DMS79 treated with DMSO at 0.1 percent for 48 hours (cell line): ENCODE data around the gene MPDZ.

Source experiments
- DNase-seq: peaks from one replicate; lab custom pipeline; 2025; lab: John Stamatoyannopoulos, UW

The MPDZ gene

DNA sequence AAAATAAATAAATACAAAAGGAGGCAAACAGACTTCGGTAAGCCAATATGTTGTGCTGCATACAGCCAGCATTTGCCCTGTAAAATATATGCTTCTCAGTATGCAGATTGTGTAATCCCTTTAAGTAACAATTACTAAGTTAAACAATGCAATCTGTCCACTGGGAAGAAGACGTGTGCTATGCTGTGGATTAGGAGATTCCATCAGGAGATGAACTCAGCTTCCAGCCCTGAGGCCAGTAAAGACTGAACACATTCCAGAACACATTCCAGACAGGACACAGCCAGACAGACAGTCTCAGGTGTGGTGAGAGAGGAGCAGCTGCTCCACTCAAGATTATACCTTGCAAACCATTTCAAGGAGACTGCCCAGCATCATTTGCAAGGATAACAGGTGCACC lies 97.8 kb downstream of the MPDZ start:
- no peak for DNase-seq

DNA sequence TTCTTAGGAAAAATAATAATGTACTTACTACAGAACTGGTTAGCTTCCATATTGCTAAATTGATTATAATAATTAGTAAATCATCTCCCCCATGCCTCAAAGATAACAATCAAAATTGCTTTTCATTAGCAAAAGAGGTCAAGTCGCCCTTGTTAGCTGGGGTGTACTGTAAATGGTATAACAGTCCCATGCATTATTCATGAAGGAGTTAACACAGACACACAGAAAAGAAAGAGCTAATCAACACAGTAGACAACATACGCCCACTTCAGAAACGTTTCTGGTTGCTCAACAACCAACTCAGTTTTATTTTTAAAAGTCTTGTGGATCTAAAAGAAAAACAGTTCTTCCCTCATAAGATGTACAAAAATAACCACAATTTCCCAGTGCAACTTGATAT lies 100.2 kb downstream of the MPDZ start:
- DNase-seq: no peak

DNA sequence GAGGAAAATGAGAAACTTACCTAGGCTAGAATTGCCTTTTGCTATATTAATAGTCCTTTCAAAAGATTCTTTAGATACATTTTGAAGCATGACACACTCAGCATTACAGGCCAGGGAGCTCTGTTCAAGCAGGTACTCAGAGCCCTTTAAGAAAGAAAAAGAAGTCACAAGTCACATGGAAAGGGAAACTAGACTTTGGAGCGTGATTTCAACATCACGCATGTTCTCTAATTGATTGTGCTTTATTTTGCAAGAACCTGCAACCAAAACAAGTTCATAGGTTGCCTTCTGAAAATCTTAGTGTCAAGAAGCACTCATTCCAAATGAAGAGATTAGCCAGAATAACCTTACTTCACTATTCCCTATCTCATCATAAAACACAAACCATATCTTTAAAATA lies 103.8 kb downstream of the MPDZ start:
- DNase-seq: no peak

- DNase-seq: no peak
Observed at GRCh38 chr9:13174906-13175639, 104.4 kb downstream of the MPDZ start.

DNA sequence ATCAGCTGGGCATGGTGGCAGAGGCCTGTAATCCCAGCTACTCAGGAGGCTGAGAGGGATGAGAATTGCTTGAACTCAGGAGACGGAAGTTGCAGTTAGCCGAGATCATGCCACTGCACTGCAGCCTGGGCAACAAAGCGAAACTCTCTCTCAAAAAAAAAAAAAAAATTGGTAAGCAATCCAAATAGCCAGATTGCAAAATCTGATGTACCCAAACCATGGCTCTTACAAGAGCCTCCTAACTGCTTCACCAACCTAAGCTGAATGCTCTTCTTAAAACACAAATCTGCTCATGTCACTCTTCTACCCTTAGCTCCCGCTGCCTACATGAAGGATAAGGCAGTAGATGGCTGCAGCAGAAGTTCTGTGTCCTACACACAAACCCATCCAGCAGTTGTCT lies 105.9 kb downstream of the MPDZ start:
- no peak for DNase-seq

DNA sequence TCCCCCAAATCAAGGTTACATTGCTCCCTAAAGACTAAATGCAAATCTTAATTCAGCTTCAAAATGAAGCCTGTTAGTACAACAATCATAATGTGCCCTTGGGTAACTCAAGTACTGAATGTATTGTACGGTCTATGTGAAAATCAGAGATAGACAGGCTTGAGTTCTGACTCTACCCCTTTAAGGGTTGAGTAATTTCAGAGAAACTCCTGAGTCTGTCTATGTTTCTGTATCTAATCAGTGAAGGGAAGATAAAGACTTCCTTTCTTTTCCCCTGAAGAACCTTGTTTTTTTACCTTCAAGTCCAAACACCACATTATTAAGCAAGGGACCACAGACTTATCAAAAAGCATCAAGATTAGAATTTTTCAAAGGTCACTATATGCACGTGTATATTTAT lies 108.2 kb downstream of the MPDZ start:
- no peak for DNase-seq

DNA sequence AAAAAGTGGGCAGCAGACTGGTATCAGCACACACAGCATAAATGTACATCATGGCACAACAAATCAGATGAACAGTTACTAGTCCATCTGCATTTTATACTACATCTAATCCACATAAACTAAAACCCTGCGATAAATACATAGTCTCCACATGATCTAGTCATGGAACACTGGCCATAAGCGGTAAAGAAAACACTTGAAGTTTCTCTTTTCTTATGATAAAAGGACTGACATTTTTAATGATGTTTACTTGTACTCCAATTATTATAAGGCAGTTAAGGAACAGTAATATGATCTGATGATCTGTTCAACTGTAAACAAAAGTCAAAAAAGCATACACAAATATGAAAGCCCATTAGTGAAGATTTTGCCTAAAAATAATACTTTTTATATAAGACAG lies 112.5 kb downstream of the MPDZ start:
- peak; percentile 67 for DNase-seq

GRCh38 chr9:13165956-13166355 lies 113.5 kb downstream of the MPDZ start:
- DNase-seq: no peak

- DNase-seq: peak; percentile 74
Observed at GRCh38 chr9:13165236-13165945, 114.1 kb downstream of the MPDZ start.

- no peak for DNase-seq
Observed at GRCh38 chr9:13163946-13164345, 115.5 kb downstream of the MPDZ start.

- DNase-seq: no peak
Observed at GRCh38 chr9:13163287-13163686, 116.2 kb downstream of the MPDZ start.

DNA sequence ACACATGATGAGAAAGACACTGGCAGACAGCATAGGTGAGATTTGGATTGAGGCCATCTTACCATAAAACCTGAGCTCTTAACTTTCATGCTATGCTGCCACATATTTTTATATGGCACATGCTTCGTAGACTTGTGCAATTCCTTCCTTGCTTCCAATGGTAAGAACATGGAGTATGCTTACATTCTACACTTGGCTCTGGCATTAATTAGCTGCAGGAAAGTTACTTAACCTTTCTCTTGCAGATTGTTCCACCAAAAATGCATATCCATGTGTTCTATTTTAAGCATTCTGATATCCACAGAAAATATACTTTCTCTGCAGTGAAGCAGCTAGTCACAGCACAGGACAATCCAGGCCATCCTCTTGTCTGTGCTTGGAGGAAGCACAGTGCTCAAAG lies 119.4 kb downstream of the MPDZ start:
- no peak for DNase-seq

DNA sequence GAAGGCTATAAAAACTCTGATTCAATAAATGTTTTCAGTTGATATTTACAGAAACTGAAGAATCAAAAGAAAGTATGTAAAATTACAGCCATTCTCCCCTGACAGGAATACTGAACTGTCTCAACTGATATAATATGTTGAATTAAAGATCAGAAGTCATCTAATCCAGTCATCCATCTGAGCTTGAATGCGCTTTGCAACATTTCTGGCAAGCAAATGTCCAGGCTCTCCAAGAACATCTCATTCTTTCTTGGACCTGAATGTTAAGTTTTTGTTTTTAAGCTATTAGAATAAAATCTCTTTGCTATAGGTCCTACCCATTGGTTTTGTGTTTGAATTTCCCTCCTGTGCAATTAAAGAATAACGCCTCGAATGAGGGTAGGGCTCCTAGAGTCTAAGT lies 120.5 kb downstream of the MPDZ start:
- DNase-seq: no peak

- DNase-seq: no peak
Observed at GRCh38 chr9:13151489-13151888, 128.0 kb downstream of the MPDZ start.

- DNase-seq: no peak
Observed at GRCh38 chr9:13149454-13149853, 130.0 kb downstream of the MPDZ start.

- DNase-seq: no peak
Observed at GRCh38 chr9:13146840-13147239, 132.7 kb downstream of the MPDZ start.

- DNase-seq: no peak
Observed at GRCh38 chr9:13145340-13145739, 134.2 kb downstream of the MPDZ start.

DNA sequence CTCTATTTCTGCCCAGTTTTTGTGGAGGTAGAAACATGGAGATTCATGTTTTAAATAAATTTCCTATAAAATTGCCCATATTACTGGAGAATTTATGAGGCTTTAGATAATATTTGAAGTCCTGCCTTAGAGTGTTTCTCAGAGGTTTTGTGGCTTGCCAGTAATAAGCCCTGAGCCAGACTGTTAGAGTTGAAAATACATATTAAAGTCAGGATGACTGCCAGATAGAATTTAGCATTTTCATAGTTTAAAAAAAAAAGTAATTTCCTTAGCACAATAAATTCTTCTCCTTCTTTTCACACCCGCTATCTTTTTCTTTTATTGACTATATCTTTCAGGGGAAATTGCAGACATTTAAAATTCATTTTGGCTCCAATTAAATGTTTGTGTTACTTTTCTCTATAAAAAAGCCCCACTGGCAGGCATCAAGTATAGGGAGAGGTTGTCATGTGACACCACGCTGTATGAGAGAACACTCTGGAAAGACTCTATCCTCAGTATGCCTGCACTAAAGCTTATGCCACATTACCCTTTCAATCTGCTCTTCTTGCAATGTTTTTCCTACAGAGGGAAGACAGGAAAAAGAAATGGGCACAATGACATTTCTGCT lies 135.2 kb downstream of the MPDZ start:
- DNase-seq: no peak

GRCh38 chr9:13143281-13143680 lies 136.2 kb downstream of the MPDZ start:
- DNase-seq: no peak

DNA sequence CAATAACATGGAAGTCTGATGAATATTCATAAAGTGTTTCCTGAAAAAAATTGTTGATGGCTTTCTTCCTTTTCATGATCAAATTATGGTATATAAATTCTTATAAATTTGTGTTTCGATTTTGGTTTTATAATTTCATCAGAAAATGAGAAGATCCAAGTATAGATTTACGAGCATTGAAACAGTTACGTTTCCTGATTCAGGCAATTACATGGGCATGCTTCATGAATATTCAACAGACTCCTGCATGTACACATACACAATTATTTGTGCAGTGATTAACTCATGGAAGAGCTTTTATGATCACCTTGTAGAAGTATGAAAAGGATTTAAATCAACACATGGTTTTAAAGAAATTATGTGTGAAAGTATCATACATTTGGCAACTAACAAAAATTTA lies 136.7 kb downstream of the MPDZ start:
- no peak for DNase-seq

DNA sequence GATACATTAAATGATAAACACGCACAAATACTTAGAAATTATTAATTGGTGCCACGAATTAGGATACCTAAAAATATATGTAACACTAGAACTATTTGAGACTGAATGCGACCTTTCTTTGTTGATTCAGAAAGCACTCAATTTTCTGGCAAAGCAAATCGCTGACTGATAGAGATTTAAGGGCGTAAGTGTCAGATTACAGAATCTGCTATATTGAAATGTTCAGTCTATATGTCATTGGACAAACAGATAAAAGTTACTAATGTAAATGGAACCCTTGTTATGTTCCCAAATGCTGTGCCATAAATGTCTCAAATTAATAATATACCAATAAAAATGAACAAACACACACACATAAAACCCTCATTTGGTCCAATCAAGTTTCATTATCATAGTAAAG lies 137.9 kb downstream of the MPDZ start:
- DNase-seq: no peak

DNA sequence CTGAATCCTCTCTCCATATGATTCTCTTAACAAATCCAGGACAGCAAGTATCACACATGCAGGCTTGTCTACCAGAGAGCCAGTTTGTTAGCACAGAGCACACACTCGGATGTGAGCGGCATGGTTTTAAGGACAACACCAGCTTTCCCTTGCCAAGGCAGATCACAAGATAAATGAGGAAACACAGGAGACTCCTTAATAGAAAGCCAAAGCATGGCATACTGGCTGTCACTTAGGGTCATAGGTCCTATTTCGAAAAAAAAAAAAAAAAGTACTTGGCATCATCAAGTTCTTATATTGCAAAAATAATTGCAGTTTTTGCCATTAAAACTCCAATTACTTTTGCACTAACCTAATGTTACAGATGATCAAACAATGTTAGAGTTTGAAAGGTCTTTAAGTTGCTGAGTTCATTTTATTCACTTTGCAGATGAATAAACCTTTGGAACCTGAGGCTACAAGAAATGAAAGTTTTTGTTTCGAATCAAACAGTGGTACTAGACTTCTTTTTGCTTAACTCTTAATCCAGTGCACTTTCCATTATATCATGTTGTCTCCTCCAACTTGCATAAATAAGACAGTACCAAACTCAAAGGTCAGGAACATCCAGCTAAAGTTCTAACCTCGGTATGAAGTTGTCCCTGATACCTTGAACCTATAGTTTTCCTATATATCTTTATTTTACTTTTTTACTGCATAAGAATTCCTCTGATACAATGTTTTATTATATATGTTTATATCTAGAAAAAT lies 138.5 kb downstream of the MPDZ start:
- DNase-seq: no peak
